Measurements from ENCODE around the gene ZP1.

The ZP1 gene

DNA sequence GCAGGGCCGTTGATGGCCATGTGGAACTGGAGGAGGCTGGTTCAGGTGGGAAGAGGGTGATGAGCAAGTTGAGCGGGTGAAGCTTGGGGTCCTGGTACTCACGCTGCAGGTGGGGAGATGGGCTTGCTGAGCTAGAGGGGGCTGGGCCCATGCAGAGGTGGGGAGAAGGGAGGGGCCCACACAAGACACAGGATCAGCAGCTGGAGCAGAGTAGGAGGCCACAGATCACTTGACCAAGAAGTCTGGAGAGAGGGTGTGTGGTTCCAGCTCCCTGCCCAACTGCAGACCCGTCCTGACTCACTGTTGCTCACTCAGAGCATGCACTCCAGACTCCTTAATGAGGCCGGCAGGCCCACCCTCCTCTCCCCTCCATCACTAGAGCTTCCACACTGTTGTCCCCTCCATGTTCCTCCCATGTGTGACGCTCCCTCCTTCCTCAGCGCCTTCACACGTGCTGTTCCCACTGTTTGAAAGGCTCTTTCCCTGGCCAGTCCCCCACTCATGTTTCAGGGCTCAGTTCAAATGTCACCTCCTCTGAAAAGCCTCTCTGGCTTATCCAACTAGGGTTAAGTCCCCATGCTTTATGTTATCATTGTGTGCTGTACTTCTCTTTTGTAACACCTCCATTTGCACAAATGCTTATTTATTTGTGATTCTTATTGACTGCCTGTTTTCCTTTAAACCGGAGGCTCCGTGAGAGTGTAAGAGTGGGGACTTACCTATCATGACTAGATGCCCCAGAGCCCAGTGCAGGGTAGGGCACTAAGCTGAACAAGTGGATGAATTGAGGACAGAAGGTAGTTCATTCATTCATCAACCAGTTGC lies 23.1 kb upstream of the ZP1 start:
- peak in 1 of 58 donors; percentile 8 for DNase-seq

DNA sequence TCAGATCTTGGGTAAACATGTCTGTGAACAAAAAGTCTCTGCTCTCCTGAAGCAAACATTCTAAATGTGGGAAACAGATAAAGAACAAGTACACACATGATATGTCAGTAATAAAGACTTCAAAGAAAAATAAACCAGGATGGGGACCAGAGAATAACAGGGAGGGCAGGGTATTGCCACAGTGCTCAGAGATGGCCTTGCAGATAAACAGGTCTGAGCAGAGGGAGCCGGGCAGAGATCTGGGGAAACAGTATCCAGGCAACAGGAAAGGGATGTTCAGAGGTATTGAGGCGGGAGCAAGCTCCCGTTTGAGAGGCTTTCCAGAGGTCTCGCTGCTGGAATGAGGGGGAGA lies 22.5 kb upstream of the ZP1 start:
- DNase-seq, result peak in 2 of 58 donors; percentile 7 to 26

DNA sequence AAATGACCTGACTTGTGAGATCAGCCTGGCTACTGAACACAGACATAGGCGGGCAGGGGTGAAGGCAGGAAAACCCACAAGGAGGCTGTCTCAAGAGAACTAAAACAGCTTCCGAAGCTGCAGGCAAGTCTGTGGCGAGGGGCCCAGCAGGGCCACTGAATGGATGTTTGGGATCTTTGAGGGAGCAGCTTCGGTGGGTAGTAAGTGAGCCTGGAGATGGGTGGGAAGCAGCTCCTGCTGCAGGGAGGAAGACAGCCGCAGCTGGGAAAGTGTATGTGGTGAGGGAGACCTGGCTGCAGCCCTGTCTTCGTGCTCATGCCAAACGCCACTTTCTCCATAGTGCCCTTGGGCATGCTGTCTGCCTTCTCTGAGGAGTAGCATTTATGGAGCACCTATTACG lies 22.0 kb upstream of the ZP1 start:
- no peak for DNase-seq

DNA sequence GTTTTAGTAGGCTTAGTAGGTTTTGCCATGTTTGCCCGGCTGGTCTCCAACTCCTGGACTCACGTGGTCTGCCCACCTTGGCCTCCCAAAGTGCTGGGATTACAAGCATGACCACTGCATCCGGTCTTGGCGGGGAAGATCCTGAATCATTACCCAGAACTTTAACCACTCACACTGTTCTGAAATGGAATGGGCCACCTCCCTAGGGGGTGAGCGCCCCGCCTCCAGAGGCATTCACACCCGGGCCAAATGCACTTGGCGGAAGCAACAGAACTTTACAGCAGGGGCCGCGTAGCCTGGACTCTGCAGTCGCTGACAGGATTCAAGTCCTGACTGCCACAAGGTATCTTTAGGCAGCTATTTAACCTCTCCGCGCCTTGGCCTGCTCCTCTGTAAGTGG lies 20.1 kb upstream of the ZP1 start:
- no peak for DNase-seq

DNA sequence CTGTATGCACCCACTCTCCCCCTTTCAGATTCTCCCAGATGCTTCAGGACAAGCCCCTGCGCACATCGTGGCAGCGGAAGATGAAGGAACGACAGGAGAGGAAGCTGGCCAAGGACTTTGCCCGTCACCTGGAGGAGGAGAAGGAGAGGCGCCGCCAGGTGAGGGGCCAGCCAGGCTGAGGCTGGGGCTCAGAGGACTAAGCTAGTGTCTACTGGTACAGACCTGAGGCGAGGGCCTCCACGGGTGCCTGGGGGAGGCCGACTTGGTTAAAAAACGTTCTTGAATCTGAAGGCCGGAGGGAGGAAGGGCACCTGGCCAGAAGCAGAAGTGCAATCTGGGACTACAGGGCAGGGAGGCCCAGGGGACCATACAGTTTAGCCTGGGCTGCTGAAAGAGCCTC lies 19.4 kb upstream of the ZP1 start:
- no peak for DNase-seq

DNA sequence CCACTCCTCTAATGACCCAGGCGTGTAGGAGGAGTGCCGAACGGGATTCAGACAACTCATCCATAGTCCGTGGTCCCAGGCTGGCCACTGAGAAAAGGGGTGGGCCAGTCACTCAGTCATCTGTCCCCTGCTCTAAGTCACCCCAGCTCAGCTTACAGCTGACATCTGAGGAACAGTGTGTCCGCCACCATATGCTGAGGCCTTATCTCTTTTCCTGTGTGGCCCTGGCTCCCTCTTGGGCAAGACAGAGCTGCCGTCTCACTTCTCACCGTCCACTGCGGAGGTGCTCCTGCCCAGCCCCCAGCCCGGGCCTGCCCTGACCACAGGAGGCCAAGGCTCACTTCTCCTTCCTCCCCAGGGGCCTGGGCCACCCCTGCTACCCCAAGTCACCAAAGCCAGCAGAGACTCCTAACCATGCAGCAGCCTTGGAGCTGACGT lies 18.6 kb upstream of the ZP1 start:
- peak in 1 of 58 donors; percentile 21 for DNase-seq

DNA sequence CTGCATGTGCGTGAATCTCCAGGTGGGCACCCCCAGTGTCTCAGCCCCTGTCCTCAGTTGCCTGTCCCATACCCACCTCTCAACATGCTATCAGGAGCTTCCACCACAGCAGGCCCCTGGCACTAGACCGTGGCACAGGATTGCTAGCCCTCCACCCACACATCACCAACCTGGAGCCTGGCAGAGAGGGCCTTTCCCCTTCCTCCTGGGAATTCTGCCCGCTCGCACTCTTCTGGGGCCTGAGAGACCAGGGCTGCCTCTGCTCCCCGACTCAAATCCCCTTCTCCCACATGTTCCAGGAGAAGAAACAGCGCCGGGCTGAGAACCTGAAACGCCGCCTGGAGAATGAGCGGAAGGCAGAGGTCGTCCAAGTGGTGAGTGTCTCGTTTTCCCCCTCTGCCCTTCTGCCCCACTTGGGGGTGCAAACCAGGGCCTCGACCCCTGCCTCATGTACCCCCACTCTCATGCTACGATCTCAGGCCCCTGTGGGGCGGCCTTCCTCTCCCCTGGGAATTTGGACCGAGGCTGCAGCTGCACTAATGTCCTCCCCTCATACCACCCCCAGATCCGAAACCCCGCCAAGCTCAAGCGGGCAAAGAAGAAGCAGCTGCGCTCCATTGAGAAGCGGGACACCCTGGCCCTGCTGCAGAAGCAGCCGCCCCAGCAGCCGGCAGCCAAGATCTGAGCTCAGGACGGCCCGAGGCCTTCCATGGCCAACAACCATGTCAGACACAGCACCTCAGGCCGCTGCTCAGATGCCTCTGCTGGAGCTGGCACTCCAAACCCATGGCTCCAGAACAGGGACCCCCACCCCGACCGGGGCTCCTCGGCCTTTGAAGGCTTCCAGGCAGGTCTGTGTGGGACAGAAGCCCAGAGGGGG lies 17.5 kb upstream of the ZP1 start:
- no peak for DNase-seq

DNA sequence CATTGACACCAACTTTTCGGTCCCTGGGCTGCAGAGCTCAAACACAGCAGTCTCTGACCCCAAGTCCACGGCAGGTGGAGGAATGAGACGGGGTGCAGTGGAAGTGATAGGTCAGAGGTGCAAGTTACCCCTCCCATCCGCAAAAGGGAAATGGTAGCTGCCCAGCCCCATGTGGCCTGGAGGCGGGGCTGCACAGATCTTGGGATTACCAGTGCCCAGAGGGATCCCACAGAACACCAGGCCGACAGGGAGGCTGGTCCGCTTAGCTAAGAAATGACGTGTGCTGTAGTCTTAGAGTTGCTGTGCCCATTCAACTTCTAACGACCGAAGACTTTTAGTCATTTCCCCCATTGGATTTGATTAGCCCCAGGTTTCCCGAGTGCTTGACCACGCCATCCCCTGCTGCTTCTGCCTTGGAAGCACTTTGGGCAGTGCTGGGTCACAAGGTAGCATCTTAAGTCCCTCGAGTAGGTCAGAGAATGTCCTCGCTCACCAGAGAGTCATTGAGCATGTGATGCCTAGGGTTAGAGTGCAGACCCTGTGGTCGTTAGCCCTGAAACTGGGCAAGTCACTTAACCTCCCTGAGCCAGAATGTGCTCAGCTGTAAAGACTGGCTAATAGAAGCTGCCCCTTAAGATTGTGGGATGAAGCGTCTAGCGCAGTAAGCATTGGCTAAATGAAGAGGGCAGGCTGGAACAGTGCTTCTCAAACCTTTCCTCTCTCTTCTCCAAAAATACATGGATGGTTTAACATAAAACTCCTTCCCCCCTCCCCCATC lies 15.8 kb upstream of the ZP1 start:
- DNase-seq, result no peak

DNA sequence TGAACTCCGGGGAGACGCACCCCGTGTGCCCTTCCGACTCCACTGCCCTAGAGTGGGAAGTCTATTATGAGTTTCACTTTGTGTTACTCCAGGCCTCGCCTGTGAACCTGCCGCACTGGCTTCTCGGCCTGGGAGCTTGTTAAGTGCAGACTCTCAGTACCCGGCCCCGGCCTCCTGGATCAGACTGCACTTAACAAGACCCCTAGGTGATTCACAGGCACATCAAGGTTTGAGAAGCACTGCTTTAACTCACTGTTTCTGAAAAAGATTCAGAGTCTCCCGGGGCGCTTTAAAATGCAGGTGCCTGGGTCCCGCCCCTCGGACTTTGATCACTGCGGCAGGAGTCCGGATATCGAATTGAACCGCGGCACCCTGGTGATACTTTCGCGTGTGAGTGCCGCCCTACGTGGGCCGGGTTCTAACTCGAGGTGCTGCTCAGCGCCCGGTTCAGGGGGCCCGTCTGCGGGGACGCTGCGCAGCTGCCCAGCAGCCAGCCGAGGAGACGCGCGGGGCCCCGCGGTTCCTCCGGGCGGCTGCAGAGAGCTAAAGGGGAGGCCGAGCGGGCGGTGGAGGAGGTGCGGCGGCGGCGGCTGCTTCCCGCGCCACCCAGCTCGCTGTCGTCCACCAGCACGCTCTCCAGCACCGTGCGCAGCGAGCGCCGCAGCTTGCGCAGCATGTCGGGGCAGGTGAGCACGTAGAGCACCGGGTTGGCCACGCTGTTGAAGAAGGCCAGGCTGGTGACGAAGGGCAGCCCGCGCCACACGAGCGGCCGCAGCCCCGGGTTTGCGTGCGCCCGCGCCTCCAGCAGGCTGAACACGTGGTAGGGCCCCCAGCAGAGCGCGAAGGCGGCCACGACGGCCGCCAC lies 15.0 kb upstream of the ZP1 start:
- no peak for DNase-seq

DNA sequence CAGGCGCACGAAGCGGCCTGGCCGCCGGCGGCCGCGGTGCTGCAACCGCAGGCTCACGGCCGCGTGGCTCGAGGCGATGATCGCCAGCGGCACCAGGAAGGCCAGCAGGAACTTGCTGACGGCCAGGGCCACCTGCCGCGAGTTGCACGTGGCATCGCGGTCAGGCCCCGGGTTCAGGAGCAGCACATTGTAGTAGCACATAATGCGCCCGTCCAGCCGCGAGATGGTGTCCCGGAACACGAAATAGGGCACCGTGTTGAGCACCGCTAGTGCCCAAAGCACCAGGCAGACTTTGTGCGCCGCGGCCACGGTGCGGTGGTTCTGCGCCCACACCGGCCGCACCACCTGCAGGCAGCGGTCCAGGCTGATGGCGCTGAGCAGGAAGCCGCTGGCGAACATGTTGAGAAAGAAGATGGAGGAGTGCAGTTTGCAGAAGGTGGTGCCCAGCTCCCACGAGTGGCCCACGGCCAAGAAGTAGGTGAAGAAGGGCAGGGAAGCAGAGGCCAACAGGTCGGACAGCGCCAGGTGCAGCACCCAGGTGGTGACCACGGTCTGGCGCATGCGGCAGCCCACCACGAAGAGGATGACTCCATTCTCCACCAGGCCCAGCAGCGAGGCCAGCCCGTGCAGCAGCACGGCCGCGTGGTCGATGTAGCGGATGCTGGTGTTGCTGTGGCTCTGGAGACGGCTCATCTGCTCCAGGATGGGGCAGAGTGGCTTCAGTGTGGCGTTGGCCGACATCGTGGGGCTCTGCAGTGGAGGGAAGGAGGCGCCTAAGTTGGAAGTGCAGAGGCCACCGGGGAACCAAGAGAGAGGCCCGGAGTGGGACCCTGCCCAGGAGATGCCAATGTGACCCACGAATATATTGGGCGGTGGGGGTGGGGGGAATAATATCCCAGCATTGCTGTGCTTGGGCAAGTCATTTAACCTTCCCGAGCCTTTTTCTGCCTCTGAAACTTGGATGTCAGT lies 14.1 kb upstream of the ZP1 start:
- DNase-seq, result no peak

DNA sequence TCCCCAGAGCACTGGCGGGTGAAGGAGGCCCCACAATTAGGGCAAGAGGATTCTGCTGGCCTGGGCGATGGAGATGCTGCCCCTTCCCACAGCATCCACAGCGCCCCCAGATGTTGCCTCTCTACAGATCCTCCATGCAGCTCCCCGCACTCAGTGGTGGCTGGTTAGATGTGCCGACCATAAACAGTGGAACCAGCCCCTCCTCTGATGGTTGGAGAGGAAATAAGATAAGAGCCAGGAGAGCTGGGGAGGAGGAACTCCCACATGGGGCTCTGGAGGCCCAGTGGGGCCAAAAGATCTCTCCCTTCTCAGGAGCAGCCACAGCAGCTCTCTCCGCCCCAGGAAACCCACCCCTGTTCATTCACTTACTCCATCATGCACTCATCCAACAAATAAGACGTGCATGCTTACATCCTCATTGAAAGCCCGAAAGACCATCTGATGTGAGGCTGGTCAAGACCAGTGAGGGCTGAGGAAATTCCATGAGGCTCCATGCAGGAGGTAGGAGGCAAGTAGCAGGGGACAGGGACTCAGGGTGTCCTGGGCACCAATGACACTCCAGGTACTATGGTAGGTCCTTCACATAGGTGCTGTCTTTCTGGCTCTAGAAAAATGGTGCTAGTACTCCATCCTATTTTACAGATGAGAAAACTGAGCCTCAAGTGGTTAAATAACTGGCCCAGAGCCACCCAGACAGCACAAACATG lies 13.0 kb upstream of the ZP1 start:
- DNase-seq, result no peak

DNA sequence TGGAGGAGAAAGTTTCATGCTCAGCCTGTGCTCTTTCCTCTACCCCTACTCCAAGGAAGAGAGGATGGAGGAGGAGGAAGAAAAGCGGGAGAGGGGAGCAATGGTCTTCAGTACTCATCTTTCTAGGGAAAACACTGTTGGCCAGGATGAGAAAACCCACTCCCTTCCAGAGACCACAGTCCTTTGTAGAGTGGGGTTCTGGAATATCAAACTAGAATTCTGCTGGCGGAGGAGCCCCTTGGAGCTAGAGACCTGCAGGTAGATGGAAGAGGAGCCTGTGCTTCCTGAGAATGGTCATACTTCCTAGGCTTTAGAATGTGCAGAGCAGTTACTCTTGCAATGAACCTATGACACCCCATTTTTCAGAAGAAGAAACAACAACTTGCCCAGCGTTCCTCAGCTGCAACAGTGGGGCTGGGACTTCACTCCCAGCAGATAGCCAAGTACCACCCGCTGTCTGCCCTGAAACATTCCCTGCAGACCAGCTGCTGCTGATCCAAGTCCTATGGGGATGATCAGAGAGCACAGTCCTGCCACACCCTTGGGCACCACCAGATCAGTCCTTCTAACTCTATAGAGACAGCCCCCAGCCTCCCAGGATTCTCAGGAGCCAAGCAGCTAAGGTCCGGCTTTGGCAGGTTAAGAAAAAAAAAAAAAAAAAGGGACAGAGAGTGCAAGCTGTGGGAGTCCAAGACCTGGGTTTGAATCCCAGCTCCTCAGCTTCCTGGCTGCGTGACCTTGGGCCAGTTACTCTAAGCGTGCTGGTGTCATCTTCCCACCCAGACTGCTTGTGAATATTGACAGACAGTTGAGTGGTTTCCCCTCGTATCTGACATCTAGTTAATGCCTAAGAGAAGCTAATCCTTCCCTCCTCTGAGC lies 12.3 kb upstream of the ZP1 start:
- no peak for DNase-seq

DNA sequence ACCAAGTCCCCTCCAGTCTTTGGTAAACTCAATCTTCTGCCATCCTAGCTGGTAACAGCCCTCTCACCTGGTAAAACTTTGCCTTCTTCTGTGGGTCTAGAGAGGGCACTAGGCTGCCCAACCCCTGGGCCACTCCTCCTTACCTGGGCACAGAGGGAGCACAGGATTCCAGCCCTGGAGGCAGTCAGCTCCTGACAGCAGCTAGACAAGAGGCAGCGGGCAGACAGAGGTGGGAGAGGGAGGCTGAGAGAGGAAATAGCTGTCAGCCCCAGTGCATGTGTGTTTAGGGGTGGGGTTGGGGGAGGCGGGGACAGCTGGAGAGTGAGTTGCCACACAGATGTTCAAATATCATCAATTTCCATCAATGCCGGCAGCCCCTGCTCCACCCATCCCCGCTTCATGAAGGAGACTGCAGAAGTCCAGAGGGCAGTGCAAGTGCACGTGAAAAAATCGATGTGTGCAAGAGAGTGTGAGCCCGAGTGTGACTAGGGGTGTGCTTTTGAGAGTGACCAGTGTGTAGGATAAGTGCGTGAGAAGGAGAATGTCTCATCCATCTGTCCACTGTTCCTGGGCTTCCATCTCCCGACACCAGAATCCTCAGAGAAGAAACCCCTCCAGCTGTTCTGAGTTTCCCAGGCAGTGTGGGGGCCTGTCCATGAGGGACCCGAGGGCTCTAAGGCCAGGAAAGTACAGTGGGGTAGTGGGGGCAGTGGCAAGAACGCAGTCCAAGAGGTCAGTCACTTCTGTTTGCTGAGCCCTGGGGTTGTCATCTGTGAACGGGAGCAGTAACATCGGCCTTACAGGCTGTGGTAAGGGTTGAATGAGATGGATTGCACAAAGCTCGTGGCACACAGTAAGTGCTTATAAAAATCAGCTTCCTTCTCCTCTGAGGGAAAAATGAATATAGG lies 11.4 kb upstream of the ZP1 start, which contains the start of gene PTGDR2:
TSS of gene PTGDR2 (minus strand) at position 225 of the 908 bp plus-strand sequence. CDS start 2,228 bp downstream, outside the sequence.
- DNase-seq, result no peak

DNA sequence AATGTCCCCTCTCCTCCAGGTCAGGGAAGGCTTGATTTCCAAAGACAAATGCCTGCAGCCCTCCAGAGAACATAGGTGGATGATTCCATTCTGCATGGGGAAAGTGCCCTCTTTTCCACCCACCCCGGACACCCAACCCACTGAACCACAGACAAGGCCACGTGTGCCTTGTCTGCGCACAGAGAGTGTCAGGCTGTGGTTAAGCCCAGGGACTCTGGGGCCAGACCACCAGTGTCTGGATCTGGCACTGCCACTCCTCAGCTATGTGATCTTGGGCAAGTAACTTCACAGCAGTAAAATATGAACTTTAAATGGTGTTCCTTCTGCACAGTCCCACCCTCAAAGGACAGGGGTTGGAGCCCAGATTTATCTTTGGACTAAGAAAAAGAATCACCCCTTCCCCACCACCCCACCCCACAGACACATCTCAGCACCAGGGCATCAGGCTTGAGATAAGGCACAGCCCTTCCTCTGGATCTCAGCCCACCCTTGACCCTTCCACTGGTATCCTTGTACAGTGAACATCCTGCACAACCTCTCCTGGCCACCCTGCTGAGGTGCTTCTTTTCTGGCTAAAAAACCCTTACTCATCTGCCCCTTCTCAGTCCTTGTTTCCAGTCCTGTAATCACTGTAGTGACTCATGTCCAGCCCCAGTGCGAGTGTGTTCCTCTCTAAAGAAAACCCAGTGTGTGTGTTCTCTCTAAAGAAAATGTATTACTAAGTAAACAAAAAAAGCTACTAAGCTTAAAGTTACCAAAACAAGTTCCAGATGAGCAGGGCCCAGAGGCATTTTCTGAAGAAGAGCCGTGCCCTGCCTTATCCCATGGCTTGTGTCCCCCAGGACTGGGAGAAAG lies 9.7 kb upstream of the ZP1 start:
- no peak for DNase-seq

DNA sequence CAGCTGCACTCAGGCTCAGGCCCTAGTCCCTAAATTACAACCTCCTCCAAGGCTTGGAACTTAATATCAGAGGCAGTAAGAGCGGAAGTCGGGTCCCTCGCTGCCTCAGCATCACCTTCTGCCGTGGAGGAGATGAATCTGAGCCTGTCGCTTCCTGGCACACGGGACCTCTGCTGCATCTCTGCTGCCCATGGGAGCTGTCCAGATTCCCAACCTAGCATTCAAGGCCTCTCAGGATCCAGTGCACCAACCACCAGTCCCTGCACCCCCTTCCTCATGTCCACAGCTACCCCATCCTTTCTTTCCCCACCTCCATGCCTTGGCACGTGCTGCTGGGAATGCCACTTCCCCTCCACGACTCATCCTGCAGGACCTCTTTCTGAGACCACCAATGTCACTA lies 9.1 kb upstream of the ZP1 start:
- DNase-seq, result no peak
